Measurements from ENCODE around the gene TNFRSF4. TPM values are rescaled to one million over a fixed set of nuclear protein-coding genes. Genes with fewer than 3 reads are reported as not detected.

Gene TNFRSF4
- total RNA-seq, 1 experiment from 2014 or later = 0.62 TPM

GRCh38 chr1:1171161-1171545 is 42.8 kb downstream of the TNFRSF4 start:
- no peak for DNase-seq (ENCODE audit: low read depth, low spot score)
- Histone ChIP-seq H3K9me3 (ENCODE audit: control insufficient read depth, insufficient read depth, low read depth, low read length) (no peaks in the 10 kb centered on the region), H3K36me3 (ENCODE audit: control insufficient read depth, insufficient read depth, low read length) (no peaks in the 10 kb centered on the region), H3K27me3 (ENCODE audit: control insufficient read depth, insufficient read depth, low read length) (no peaks in the 10 kb centered on the region), H3K27ac (ENCODE audit: low read length) (no peak overlapping the region), H3K4me3 (ENCODE audit: low read depth in 2 of 2, low read length in 2 of 2) (no peak overlapping the region), H3K4me1 (ENCODE audit: control insufficient read depth, insufficient read depth, low read length) (no peaks in the 10 kb centered on the region)
- TF ChIP-seq CTCF (IDR thresholded peaks at IDR 0.05) (no peak), TCF7L2 (IDR thresholded peaks at IDR 0.05; ENCODE audit: low read depth, low read length) (no peak), SIN3A (IDR thresholded peaks at IDR 0.05; ENCODE audit: borderline replicate concordance, insufficient read depth, low read depth, low read length) (no peak)
- ChIA-PET POLR2A (no interaction called here), CTCF (no interaction called here)
- no TSS peak for BruUV-seq (replicated peaks)
- intact Hi-C loops (cut with micrococcal nuclease; ENCODE audit: unreplicated experiment) = no loop called here
- ATAC-seq = no peak
- in situ Hi-C loops (cut with HindIII; ENCODE audit: low pct_unique_long_range_greater_than_20kb, low sequenced_read_pairs) = no loop called here

GRCh38 chr1:1170215-1171091 is 43.5 kb downstream of the TNFRSF4 start:
- Histone ChIP-seq H3K36me3 (ENCODE audit: control insufficient read depth, insufficient read depth, low read length) (no peaks in the 10 kb centered on the region), H3K27me3 (ENCODE audit: control insufficient read depth, insufficient read depth, low read length) (no peaks in the 10 kb centered on the region), H3K4me1 (ENCODE audit: control insufficient read depth, insufficient read depth, low read length) (no peaks in the 10 kb centered on the region), H3K9me3 (ENCODE audit: control insufficient read depth, insufficient read depth, low read depth, low read length) (no peaks in the 10 kb centered on the region), H3K27ac (ENCODE audit: low read length) (no peak overlapping the region), H3K4me3 (ENCODE audit: low read depth in 2 of 2, low read length in 2 of 2) (no peak overlapping the region)
- in situ Hi-C loops (cut with HindIII; ENCODE audit: low pct_unique_long_range_greater_than_20kb, low sequenced_read_pairs) = no loop called here
- ChIA-PET POLR2A (interaction anchor here (0.6 kb wide), 1 partner anchor 76 kb away, joined by 3 read pairs; no protein-coding TSS in a partner anchor), CTCF (interaction anchor here (0.6 kb wide), 1 partner anchor 9 kb away, joined by 3 read pairs; no protein-coding TSS in a partner anchor)
- no peak for DNase-seq (ENCODE audit: low read depth, low spot score)
- BruUV-seq (replicated peaks) = no TSS peak
- TF ChIP-seq POLR2AphosphoS5 (IDR thresholded peaks at IDR 0.05; ENCODE audit: low read depth, low read length) = no peak
- no peak for TF ChIP-seq REST (IDR thresholded peaks at IDR 0.05; ENCODE audit: insufficient read depth in 1 of 2, low read depth in 2 of 2, low read length in 1 of 2)
- TF ChIP-seq CTCF (IDR thresholded peaks at IDR 0.05) = no peak
- no peak for TF ChIP-seq SIN3A (IDR thresholded peaks at IDR 0.05; ENCODE audit: borderline replicate concordance, insufficient read depth, low read depth, low read length)
- TF ChIP-seq TCF7L2 (IDR thresholded peaks at IDR 0.05; ENCODE audit: low read depth, low read length) = no peak
- intact Hi-C loops (cut with micrococcal nuclease; ENCODE audit: unreplicated experiment) = no loop called here
- no peak for ATAC-seq

All from Panc1 (cell line).